ENCODE measurements around the gene PRPF39.

GRCh38 chr14:45144658-45145057, 60.7 kb downstream of the PRPF39 start:
- TF ChIP-seq TARDBP (IDR thresholded peaks at IDR 0.05; ENCODE audit: borderline replicate concordance) (no peak), SMC3 (IDR thresholded peaks at IDR 0.05; ENCODE audit: borderline replicate concordance, low read length) (no peak), ZZZ3 (IDR thresholded peaks at IDR 0.05; ENCODE audit: control insufficient read depth, insufficient read length, low read depth) (no peak), USF1 (IDR thresholded peaks at IDR 0.05; ENCODE audit: borderline replicate concordance, extremely low read length, insufficient read depth, low read depth, low read length) (no peak), EP300 (IDR thresholded peaks at IDR 0.05; ENCODE audit: borderline replicate concordance in 1 of 2, control insufficient read depth in 1 of 2, low read depth in 2 of 2, low read length in 2 of 2) (no peak)
